PC-9 (cell line): ENCODE data around the gene PGS1.

Source experiments
- CTCF ChIP-seq: fragments of 200-600 bp; sonication (generic); conservative IDR thresholded peaks from 2 replicates; pipeline ENCODE4 v1.6.1; 2017; ENCODE audit warnings: mixed run types, antibody characterized with exemption, mild to moderate bottlenecking, moderate library complexity
- EZH2 ChIP-seq: fragments of 200-600 bp; sonication (generic); IDR thresholded peaks from 2 replicates; pipeline ENCODE4 v1.8.0; 2017; ENCODE audit warnings: antibody characterized with exemption, low read depth

GRCh38 chr17:78378225-78379130, at the start of gene PGS1:
- no peak for TF ChIP-seq CTCF
- no peak for TF ChIP-seq EZH2
